ENCODE measurements around the gene SRD5A1. TPM values are rescaled to one million over a fixed set of nuclear protein-coding genes. Genes with fewer than 3 reads are reported as not detected.

The SRD5A1 gene
- total RNA-seq, 1 experiment from 2014 or later, result 52.3 TPM

- Histone ChIP-seq H3F3A (ENCODE audit: insufficient read depth, low read depth) (no peaks in the 10 kb centered on the region; the same call in 1 of the 2 replicates), H3K4me1 (replicated peaks; ENCODE audit: insufficient read depth) (peaks cover 22% of the 10 kb centered on the region), H3K4me3 (peak overlapping the region; percentile 72; the same call in 1 of the 2 replicates), H3K9me2 (ENCODE audit: insufficient read depth) (no peaks in the 10 kb centered on the region), H3K9me3 (ENCODE audit: insufficient read depth, low read depth) (no peaks in the 10 kb centered on the region), H3K27ac (no peak overlapping the region), H2AFZ (no peak overlapping the region), H3K27me3 (ENCODE audit: insufficient read depth, low read depth) (no peaks in the 10 kb centered on the region), H3K79me2 (ENCODE audit: low read depth) (peaks cover 64% of the 10 kb centered on the region), H4K20me1 (ENCODE audit: insufficient read depth) (peaks cover 30% of the 10 kb centered on the region), H3K4me2 (peak overlapping the region; percentile 76), H3K36me3 (ENCODE audit: low read depth) (peaks cover 18% of the 10 kb centered on the region)
- TSS peak; percentile 44 for BruUV-seq (replicated peaks)
- no peak for DNase-seq
- no peak for TF ChIP-seq EZH2 (IDR thresholded peaks at IDR 0.05; ENCODE audit: low read depth)
- TF ChIP-seq, protein P1, sequence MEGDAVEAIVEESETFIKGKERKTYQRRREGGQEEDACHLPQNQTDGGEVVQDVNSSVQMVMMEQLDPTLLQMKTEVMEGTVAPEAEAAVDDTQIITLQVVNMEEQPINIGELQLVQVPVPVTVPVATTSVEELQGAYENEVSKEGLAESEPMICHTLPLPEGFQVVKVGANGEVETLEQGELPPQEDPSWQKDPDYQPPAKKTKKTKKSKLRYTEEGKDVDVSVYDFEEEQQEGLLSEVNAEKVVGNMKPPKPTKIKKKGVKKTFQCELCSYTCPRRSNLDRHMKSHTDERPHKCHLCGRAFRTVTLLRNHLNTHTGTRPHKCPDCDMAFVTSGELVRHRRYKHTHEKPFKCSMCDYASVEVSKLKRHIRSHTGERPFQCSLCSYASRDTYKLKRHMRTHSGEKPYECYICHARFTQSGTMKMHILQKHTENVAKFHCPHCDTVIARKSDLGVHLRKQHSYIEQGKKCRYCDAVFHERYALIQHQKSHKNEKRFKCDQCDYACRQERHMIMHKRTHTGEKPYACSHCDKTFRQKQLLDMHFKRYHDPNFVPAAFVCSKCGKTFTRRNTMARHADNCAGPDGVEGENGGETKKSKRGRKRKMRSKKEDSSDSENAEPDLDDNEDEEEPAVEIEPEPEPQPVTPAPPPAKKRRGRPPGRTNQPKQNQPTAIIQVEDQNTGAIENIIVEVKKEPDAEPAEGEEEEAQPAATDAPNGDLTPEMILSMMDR (conservative IDR thresholded peaks at IDR 0.05), result no peak
- intact Hi-C loops (cut with micrococcal nuclease; ENCODE audit: unreplicated experiment), result loop anchor here (5.0 to 10.0 kb wide), 3 partner anchors 1112 to 1490 kb away; partner anchors contain the start of genes ADAMTS16, FASTKD3 and MTRR
- CTCF ChIA-PET, result no interaction called here
- POLR2A ChIA-PET (ENCODE audit: unreplicated experiment), result no interaction called here
Observed at GRCh38 chr5:6634788-6635430, 1.7 kb downstream of the SRD5A1 start.

- Histone ChIP-seq H3K4me2 (no peak overlapping the region), H3K27me3 (ENCODE audit: insufficient read depth, low read depth) (no peaks in the 10 kb centered on the region), H2AFZ (no peak overlapping the region), H3K79me2 (ENCODE audit: low read depth) (peaks cover 50% of the 10 kb centered on the region), H3K9me3 (ENCODE audit: insufficient read depth, low read depth) (no peaks in the 10 kb centered on the region), H3K27ac (no peak overlapping the region), H3K4me1 (replicated peaks; ENCODE audit: insufficient read depth) (peaks cover 17% of the 10 kb centered on the region), H3K36me3 (ENCODE audit: low read depth) (peaks cover 8% of the 10 kb centered on the region; the same call in 1 of the 2 replicates), H4K20me1 (ENCODE audit: insufficient read depth) (peaks cover 16% of the 10 kb centered on the region), H3F3A (ENCODE audit: insufficient read depth, low read depth) (no peaks in the 10 kb centered on the region), H3K4me3 (no peak overlapping the region), H3K9me2 (ENCODE audit: insufficient read depth) (no peaks in the 10 kb centered on the region)
- peak in 1 of 2 experiments; percentile 58 for DNase-seq
- no TSS peak for BruUV-seq (replicated peaks)
- intact Hi-C loops (cut with micrococcal nuclease; ENCODE audit: unreplicated experiment), result loop anchor here (10.0 kb wide), 2 partner anchors 1229 to 1491 kb away; partner anchors contain the start of genes ADAMTS16, FASTKD3 and MTRR
- TF ChIP-seq, protein P1 (conservative IDR thresholded peaks at IDR 0.05), result no peak
- no peak for TF ChIP-seq EZH2 (IDR thresholded peaks at IDR 0.05; ENCODE audit: low read depth)
- POLR2A ChIA-PET (ENCODE audit: unreplicated experiment), result no interaction called here
- CTCF ChIA-PET, result no interaction called here
Observed at GRCh38 chr5:6636293-6636692, 3.1 kb downstream of the SRD5A1 start.

DNA sequence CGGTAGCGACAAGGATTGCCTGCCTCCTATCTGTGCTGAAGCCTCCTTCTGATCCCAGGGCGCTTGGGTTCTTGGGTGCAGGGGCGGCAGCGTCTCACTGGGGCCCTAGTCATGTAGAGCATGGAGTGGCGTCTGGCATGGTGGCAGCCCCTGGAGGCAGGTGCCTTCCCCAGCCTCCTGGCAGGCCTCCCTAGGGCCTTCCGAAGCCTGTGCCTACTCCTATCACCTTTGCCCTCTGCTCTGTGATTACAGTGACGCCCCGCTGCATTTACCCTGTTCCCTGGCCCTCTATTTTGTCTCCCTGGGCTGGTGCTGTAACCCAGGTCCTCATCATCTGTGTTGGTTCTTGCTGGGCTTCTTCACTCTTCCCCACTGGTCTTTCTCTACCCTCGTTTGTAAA, 3.8 kb downstream of the SRD5A1 start:
- Histone ChIP-seq H2AFZ (no peak overlapping the region), H3K27ac (no peak overlapping the region), H3K9me2 (ENCODE audit: insufficient read depth) (no peaks in the 10 kb centered on the region), H3K4me2 (no peak overlapping the region), H4K20me1 (ENCODE audit: insufficient read depth) (peaks cover 9% of the 10 kb centered on the region; the same call in 1 of the 2 replicates), H3K9me3 (ENCODE audit: insufficient read depth, low read depth) (no peaks in the 10 kb centered on the region), H3K27me3 (ENCODE audit: insufficient read depth, low read depth) (no peaks in the 10 kb centered on the region), H3K36me3 (ENCODE audit: low read depth) (0 out of 2 replicates have a peak, but pooled peaks cover 4% of the 10 kb centered on the region), H3F3A (ENCODE audit: insufficient read depth, low read depth) (no peaks in the 10 kb centered on the region), H3K79me2 (ENCODE audit: low read depth) (peaks cover 43% of the 10 kb centered on the region), H3K4me3 (no peak overlapping the region), H3K4me1 (replicated peaks; ENCODE audit: insufficient read depth) (peaks cover 11% of the 10 kb centered on the region)
- no peak for DNase-seq
- TF ChIP-seq, protein P1 (conservative IDR thresholded peaks at IDR 0.05), result no peak
- TF ChIP-seq EZH2 (IDR thresholded peaks at IDR 0.05; ENCODE audit: low read depth), result no peak
- intact Hi-C loops (cut with micrococcal nuclease; ENCODE audit: unreplicated experiment), result loop anchor here (10.0 kb wide), 2 partner anchors 1228 to 1492 kb away; partner anchors contain the start of genes ADAMTS16, FASTKD3 and MTRR
- ChIA-PET POLR2A (ENCODE audit: unreplicated experiment) (no interaction called here), CTCF (no interaction called here)
- BruUV-seq (replicated peaks), result no TSS peak
